Panc1 (cell line): ENCODE data around the gene CPLANE1.

Experiments
- CTCF ChIP-seq: fragments of 450-650 bp; IDR thresholded peaks from 2 replicates; pipeline ENCODE4 v1.5.1; 2017; ENCODE audit warnings: mild to moderate bottlenecking
- TCF7L2 ChIP-seq: IDR thresholded peaks from 2 replicates; pipeline ENCODE4 v1.6.1; 2011; ENCODE audit warnings: mild to moderate bottlenecking, low read depth, low read length, inconsistent platforms

DNA sequence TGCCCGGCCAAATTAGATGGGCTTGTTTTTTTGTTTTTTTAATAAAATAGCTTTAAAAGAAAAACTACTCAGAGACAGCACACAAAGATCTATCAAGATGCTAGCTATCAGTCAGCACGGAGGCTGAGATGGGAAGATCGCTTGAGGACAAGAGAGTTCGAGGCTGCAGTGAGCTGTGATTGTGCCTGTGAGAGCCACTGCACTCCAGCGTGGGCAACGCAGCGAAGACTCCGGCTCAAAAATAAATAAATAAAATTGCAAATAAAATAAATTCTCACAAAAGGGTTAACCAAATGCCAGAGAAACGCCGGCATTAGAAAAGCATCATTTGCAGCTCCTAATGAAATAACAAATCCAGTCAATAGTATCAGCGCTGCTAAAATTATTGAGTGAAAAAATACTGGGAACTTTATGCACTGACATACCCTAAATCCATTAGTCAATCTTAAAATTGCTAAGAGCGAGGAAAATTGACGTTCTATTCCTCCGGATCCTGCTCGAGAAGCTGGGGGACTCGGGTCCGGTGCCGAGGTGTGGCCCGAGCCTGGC, 681 bp downstream of the CPLANE1 start:
- TF ChIP-seq CTCF (no peak), TCF7L2 (no peak)
